Vagina (tissue), 2 donors: Measurements from ENCODE around the gene TWF2. TPM values are rescaled to one million over a fixed set of nuclear protein-coding genes. Genes with fewer than 3 reads are reported as not detected.

Experiments
- DNase-seq, 2 donors: peaks; one replicate each; pipeline ENCODE4 v3.0.0-alpha.2; 2017; ENCODE audit errors: extremely low spot score in 2 of 2
- H3K27ac ChIP-seq: fragments of 200-600 bp; sonication (generic); one replicate; pipeline ENCODE4 v1.5.1; 2019
- H3K27me3 ChIP-seq: fragments of 200-600 bp; sonication (generic); one replicate; pipeline ENCODE4 v1.5.1; 2019
- H3K36me3 ChIP-seq, 2 donors: fragments of 200-600 bp; sonication (generic); one replicate each; pipeline ENCODE4 v1.5.1; 2017 to 2019
- H3K4me1 ChIP-seq: fragments of 200-600 bp; sonication (generic); one replicate; pipeline ENCODE4 v1.5.1; 2019
- H3K4me3 ChIP-seq, 2 donors: fragments of 200-600 bp; sonication (generic); 1 replicate in 1 of 2; 2 replicates in 1 of 2; pipeline ENCODE4 v1.5.1; 2016 to 2019
- H3K9me3 ChIP-seq: fragments of 200-600 bp; sonication (generic); one replicate; pipeline ENCODE4 v1.5.1; 2019
- POLR2A ChIP-seq, 2 donors: fragments of 450-650 bp; IDR thresholded peaks; one replicate each; pipeline ENCODE4 v1.6.1; 2017; ENCODE audit warnings: antibody characterized with exemption in 2 of 2, mild to moderate bottlenecking in 2 of 2, moderate library complexity in 2 of 2
- POLR2AphosphoS5 ChIP-seq, 2 donors: sonication (generic); formaldehyde crosslinking; IDR thresholded peaks; one replicate each; pipeline ENCODE4 v1.9.0; 2017; ENCODE audit warnings: antibody characterized with exemption in 2 of 2, mild to moderate bottlenecking in 2 of 2, low read depth in 1 of 2; ENCODE audit not compliant: insufficient read depth in 1 of 2
- intact Hi-C: fragments of 100-400 bp; cut with DNase I; formaldehyde crosslinking; loops from one replicate; pipeline ENCODE4 v1.15.1; 2023
- total RNA-seq: library from RNA; depleted of rRNA; stranded (reverse); fragments of >200 nt; gene quantifications from one replicate; pipeline ENCODE4 v1.2.3, GENCODE V29; 2016
- TF ChIP-seq, protein P1 (sequence below), 3 experiments: fragments of 450-650 bp in 2 of 3; fragments of 200-600 bp in 1 of 3; sonication (generic) in 1 of 3; IDR thresholded peaks; one replicate each; pipeline ENCODE4 v1.5.1; 2017 to 2019; ENCODE audit warnings: antibody characterized with exemption in 3 of 3, mild to moderate bottlenecking in 2 of 3, moderate library complexity in 2 of 3

Gene TWF2
- total RNA-seq, 1 donor from 2014 or later: 93.8 TPM

GRCh38 chr3:52245322-52246263, 6.6 kb upstream of the TWF2 start, which contains the start of gene PPM1M:
Gene PPM1M, plus strand, starts transcription at chr3:52245759. Its CDS starts 66 bp downstream, at chr3:52245825.
- Histone ChIP-seq H3K4me1 (peaks cover 36% of the 10 kb centered on the region), H3K4me3 (peak within 1 kb of the TSS; percentile 62 to 70), H3K36me3 (peaks cover 0 to 12% of the 10 kb centered on the region in 2 donors), H3K27me3 (no peaks in the 10 kb centered on the region), H3K27ac (peak within 1 kb of the TSS; percentile 91), H3K9me3 (no peaks in the 10 kb centered on the region)
- TF ChIP-seq, protein P1, sequence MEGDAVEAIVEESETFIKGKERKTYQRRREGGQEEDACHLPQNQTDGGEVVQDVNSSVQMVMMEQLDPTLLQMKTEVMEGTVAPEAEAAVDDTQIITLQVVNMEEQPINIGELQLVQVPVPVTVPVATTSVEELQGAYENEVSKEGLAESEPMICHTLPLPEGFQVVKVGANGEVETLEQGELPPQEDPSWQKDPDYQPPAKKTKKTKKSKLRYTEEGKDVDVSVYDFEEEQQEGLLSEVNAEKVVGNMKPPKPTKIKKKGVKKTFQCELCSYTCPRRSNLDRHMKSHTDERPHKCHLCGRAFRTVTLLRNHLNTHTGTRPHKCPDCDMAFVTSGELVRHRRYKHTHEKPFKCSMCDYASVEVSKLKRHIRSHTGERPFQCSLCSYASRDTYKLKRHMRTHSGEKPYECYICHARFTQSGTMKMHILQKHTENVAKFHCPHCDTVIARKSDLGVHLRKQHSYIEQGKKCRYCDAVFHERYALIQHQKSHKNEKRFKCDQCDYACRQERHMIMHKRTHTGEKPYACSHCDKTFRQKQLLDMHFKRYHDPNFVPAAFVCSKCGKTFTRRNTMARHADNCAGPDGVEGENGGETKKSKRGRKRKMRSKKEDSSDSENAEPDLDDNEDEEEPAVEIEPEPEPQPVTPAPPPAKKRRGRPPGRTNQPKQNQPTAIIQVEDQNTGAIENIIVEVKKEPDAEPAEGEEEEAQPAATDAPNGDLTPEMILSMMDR (IDR thresholded peaks at IDR 0.05): no peak
- TF ChIP-seq POLR2A (IDR thresholded peaks at IDR 0.05): peak in 1 of 2 donors; percentile 11
- DNase-seq: peak in 1 of 2 donors; percentile 88
- intact Hi-C loops: no loop called here

DNA sequence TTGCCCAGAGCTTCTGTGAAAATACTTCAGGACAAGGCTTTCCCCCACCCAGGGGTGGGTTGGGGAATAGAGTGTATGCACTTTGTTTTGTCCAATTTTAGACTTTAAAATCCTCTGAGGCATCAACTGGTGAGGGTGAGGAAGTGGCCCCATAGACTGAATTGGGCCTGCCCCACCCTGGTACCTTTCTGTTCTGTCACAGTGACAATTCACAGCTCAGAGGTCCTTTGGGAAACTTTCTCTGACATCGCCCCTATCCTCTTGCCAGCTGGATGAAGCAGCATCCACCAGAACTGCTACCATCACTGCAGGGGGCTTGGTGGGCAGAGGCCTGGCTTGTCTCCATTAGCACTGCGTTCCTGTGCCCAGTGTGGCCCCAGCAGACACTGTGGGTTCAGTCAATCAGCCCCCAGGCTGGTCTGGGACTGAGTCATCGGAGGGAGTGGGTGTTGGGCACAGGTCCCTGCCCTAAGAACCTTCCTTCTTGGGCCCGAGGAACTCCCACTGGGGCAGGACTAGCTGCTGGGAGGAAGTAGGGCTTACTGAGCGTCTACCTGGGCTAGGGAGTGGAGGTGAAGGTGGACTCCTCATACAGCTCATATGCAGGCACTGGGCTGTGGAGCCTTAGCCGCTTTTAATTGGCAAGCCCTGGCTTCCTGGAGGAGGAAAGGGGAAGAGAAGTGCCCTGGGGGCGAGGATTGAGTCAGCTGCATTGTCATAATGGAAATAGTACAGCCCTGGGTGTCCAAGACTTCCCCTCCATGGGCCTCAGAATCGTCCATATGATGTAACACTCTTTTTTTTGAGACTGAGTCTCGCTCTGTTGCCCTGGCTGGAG, 5.1 kb upstream of the TWF2 start:
- Histone ChIP-seq H3K27me3 (no peaks in the 10 kb centered on the region), H3K4me1 (peaks cover 48% of the 10 kb centered on the region)
- no peak for DNase-seq

DNA sequence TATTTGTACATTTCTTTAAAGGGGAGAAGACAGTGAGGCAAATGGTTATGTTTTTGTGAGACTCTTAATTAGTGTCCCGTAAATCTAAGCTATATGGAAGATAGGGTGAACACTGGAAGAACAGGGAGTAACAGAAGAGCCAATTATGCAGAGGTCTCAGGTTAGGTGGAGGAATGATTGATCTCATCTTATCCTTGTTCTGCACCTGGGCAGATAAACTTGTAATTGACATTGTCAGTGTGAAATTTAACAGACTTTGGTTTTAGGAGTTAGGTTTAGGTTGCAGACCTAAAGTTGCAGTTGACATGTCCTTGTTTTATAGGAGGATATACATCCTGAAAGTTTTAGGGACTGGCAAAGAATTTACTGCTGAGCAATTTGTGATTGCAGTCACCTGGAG, 3.1 kb upstream of the TWF2 start:
- Histone ChIP-seq H3K4me1 (peaks cover 60% of the 10 kb centered on the region), H3K27ac (no peak overlapping the region), H3K9me3 (no peaks in the 10 kb centered on the region), H3K4me3 (no peak overlapping the region), H3K27me3 (no peaks in the 10 kb centered on the region), H3K36me3 (no peaks in the 10 kb centered on the region)
- intact Hi-C loops: no loop called here
- TF ChIP-seq POLR2AphosphoS5 (IDR thresholded peaks at IDR 0.05; ENCODE audit: insufficient read depth in 1 of 2, low read depth in 1 of 2) (no peak), POLR2A (IDR thresholded peaks at IDR 0.05) (no peak)
- TF ChIP-seq, protein P1 (IDR thresholded peaks at IDR 0.05): no peak
- DNase-seq: no peak

More for the DNA sequence above, 5.1 kb upstream of the TWF2 start:
- intact Hi-C loops: no loop called here
- Histone ChIP-seq H3K9me3 (no peaks in the 10 kb centered on the region), H3K36me3 (peaks cover 0 to under 1% of the 10 kb centered on the region in 2 donors), H3K27ac (peak overlapping the region; percentile 7), H3K4me3 (no peak overlapping the region)
- TF ChIP-seq, protein P1 (IDR thresholded peaks at IDR 0.05): no peak
- TF ChIP-seq POLR2A (IDR thresholded peaks at IDR 0.05) (no peak), POLR2AphosphoS5 (IDR thresholded peaks at IDR 0.05; ENCODE audit: insufficient read depth in 1 of 2, low read depth in 1 of 2) (no peak)

- no peaks in the 10 kb centered on the region for H3K36me3 ChIP-seq
- no peaks in the 10 kb centered on the region for H3K27me3 ChIP-seq
- TF ChIP-seq POLR2AphosphoS5 (IDR thresholded peaks at IDR 0.05; ENCODE audit: insufficient read depth in 1 of 2, low read depth in 1 of 2) (no peak), POLR2A (IDR thresholded peaks at IDR 0.05) (no peak)
- TF ChIP-seq, protein P1 (IDR thresholded peaks at IDR 0.05): no peak
- H3K4me3 ChIP-seq: no peak overlapping the region
- no peak for DNase-seq
- peak overlapping the region; percentile 98 for H3K27ac ChIP-seq
- no peaks in the 10 kb centered on the region for H3K9me3 ChIP-seq
- intact Hi-C loops: no loop called here
- H3K4me1 ChIP-seq: peaks cover 60% of the 10 kb centered on the region
Observed at GRCh38 chr3:52240886-52241370, 2.0 kb upstream of the TWF2 start.
